Cerebellar nuclear complex (tissue), 1 donor: Measurements from ENCODE around the gene EZR.

Experiments
- DNase-seq, 2 experiments: peaks; one replicate each; lab custom pipeline; 2025; lab: John Stamatoyannopoulos, UW

EZR gene

GRCh38 chr6:158729906-158730540, 89.1 kb downstream of the EZR start:
- no peak for DNase-seq

DNA sequence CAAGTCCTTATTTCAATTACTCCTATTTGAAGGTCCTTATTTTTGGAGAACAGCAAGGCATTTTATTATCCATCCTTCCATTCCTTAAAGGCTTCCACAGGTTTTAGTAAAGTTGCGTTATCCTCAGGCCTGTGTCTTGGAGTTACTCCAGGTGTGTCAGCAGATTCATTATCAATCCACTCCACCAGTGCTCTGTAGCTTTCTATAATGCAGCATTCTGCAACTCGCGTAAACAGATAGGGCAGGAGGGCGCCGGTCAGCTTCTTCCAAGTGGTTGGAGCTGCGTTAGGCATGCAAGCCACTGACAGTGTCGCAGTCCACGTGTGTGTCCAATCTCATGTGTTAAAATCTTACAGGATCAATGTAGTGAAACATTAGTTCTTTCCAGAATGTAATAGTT, 93.5 kb downstream of the EZR start:
- no peak for DNase-seq

GRCh38 chr6:158722176-158722729, 96.9 kb downstream of the EZR start:
- DNase-seq, result no peak

DNA sequence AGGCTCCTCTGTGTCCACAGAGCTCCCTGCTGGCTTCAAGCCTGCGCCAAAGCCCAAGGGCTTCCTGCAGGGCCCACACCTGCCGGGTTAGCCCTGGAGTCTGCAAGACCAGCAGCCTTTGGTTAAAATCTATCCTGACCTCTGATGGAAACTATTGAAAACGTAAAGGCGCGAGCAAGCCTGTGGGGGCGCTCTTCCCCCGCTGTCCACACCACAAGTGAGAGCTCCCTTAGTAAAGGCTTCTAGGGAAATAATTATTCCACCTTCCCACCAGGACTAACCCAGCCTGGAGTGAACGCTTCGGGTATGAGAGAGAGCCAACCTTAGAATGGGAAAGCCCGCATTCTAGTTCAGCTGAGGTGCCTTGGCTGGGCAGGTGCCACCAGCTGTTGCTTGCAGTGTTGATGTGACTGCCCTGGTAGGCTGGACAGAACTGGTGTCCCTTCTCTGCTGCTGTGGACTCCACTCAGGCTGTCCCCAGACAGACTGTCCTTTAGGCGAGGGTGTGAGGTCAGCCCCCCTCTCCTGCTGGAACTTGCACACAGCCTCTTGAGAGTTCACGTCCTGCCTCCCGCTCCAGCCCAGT, 100.6 kb downstream of the EZR start:
- DNase-seq, result no peak

DNA sequence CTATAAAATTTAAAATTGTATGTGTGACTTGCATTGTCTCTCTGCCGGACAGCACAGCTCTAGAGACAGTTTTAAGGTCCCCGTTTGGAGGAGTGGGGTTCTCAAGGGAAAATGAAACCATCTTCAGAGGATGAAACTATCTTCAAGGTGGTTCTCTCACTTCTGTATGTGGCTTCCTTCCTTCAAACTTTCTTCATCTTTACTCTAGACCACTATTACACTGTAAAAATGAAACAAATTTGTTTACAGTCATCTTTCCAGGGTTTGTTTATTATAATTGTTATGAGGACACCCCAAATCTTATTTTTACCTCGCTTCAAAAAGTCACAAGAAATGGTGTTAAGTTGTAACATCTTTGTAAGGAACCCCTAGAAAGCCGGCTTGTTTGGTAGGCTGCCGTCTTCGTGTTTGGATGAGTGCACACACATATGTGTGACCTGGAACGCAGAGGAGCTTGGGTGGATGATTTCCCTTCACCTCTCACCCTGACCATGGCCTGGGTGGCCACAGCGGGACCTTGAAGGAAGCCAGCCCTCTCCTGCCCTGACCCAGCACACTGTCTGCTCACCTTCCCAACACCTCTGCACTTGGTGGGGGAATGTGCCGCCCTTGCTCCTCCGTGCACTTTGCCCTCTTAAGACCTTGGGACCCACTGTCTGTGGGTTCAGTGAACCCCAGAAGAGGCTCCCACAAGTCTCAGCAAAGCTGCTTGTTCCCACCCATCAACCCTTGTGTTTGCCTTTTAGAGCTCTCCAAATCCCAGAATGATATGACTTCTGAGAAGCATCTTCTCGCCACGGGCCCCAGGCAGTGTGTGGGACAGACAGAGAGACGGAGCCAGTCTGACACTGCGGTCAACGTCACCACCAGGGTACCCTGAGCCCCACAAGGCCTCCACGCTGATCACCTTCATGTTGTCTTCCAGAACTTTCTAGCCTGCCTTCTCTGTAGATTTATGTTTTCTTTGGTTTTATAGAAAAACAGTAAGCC, 101.5 kb downstream of the EZR start:
- DNase-seq, result no peak
